WTC11 (cell line): Measurements from ENCODE around the gene DHCR7. TPM values are rescaled to one million over a fixed set of nuclear protein-coding genes. Genes with fewer than 3 reads are reported as not detected.

Experiments
- ATAC-seq: fragments of 200-7000 bp; cut with Tn5 transposase; 2 replicates; pipeline ENCODE4 v1.10.0; 2021; ENCODE audit warnings: mild to moderate bottlenecking, moderate library complexity
- CTCF ChIA-PET: fragments of 300-600 bp; sonication (Branson Sonifier 250); formaldehyde crosslinking; loops from one replicate; lab custom pipeline; 2021; ENCODE audit warnings: antibody characterized with exemption; lab: Charles Lee
- POLR2A ChIA-PET: fragments of 350-600 bp; sonication (Branson Sonifier 250); formaldehyde crosslinking; loops from one replicate; lab custom pipeline; 2021; ENCODE audit warnings: antibody characterized with exemption; lab: Charles Lee
- DNase-seq: peaks from one replicate; pipeline ENCODE4 v3.0.0; 2021; ENCODE audit warnings: low spot score
- H3K27ac Mint-ChIP-seq: 2 replicates; pipeline ENCODE4 v1.8.0; 2021; ENCODE audit warnings: mixed read lengths
- H3K27me3 Mint-ChIP-seq: 2 replicates; pipeline ENCODE4 v1.8.0; 2021; ENCODE audit warnings: low read depth, mild to moderate bottlenecking, moderate library complexity, mixed read lengths
- H3K36me3 Mint-ChIP-seq: 2 replicates; pipeline ENCODE4 v1.8.0; 2021; ENCODE audit warnings: mixed read lengths
- H3K4me1 Mint-ChIP-seq: 2 replicates; pipeline ENCODE4 v1.8.0; 2022; ENCODE audit warnings: mixed read lengths
- H3K4me3 Mint-ChIP-seq: 2 replicates; pipeline ENCODE4 v1.8.0; 2021; ENCODE audit warnings: mild to moderate bottlenecking, moderate library complexity, mixed read lengths
- H3K9me3 Mint-ChIP-seq: 2 replicates; pipeline ENCODE4 v1.8.0; 2021; ENCODE audit warnings: mixed read lengths
- E2F5 ChIP-seq: sonication (generic); formaldehyde crosslinking; IDR thresholded peaks from 2 replicates; pipeline ENCODE4 v1.8.1; 2022; ENCODE audit warnings: mild to moderate bottlenecking, moderate library complexity, missing genetic modification reagents
- EMX1 ChIP-seq: fragments of 250-450 bp; sonication (Bioruptor Pico); IDR thresholded peaks from 2 replicates; pipeline ENCODE4 v1.8.0; 2021; ENCODE audit warnings: mild to moderate bottlenecking
- ERG ChIP-seq: fragments of 250-450 bp; sonication (Bioruptor Pico); IDR thresholded peaks from 2 replicates; pipeline ENCODE4 v1.8.0; 2021; ENCODE audit warnings: mild to moderate bottlenecking
- ESRRA ChIP-seq: sonication (generic); formaldehyde crosslinking; IDR thresholded peaks from 2 replicates; pipeline ENCODE4 v1.8.1; 2022; ENCODE audit warnings: mild to moderate bottlenecking, missing genetic modification reagents, borderline replicate concordance
- GTF2I ChIP-seq: fragments of 250-450 bp; sonication (Bioruptor Pico); conservative IDR thresholded peaks from 2 replicates; pipeline ENCODE4 v1.4.0; 2021; ENCODE audit warnings: mild to moderate bottlenecking
- IRF1 ChIP-seq: sonication (generic); formaldehyde crosslinking; IDR thresholded peaks from 2 replicates; pipeline ENCODE4 v1.8.0; 2023; ENCODE audit warnings: missing genetic modification reagents
- NFE2L1 ChIP-seq: sonication (generic); formaldehyde crosslinking; IDR thresholded peaks from 2 replicates; pipeline ENCODE4 v1.8.1; 2023; ENCODE audit warnings: missing genetic modification reagents
- PRDM15 ChIP-seq: sonication (generic); formaldehyde crosslinking; IDR thresholded peaks from 2 replicates; pipeline ENCODE4 v1.8.0; 2022; ENCODE audit warnings: missing genetic modification reagents
- TEAD4 ChIP-seq: sonication (generic); formaldehyde crosslinking; IDR thresholded peaks from 2 replicates; pipeline ENCODE4 v1.8.0; 2022; ENCODE audit warnings: mild to moderate bottlenecking, missing genetic modification reagents
- TP53 ChIP-seq: sonication (generic); formaldehyde crosslinking; IDR thresholded peaks from 2 replicates; pipeline ENCODE4 v1.8.1; 2023; ENCODE audit warnings: mild to moderate bottlenecking, missing genetic modification reagents
- ZMAT4 ChIP-seq: fragments of 250-450 bp; sonication (Bioruptor Pico); IDR thresholded peaks from 2 replicates; pipeline ENCODE4 v1.9.0; 2021; ENCODE audit warnings: mild to moderate bottlenecking
- ZNF232 ChIP-seq: sonication (generic); formaldehyde crosslinking; IDR thresholded peaks from 2 replicates; pipeline ENCODE4 v1.8.0; 2022; ENCODE audit warnings: mild to moderate bottlenecking, missing genetic modification reagents
- ZNF263 ChIP-seq: sonication (generic); formaldehyde crosslinking; IDR thresholded peaks from 2 replicates; pipeline ENCODE4 v1.8.1; 2022; ENCODE audit warnings: low read depth, mild to moderate bottlenecking, moderate library complexity, missing genetic modification reagents
- ZNF396 ChIP-seq: fragments of 250-450 bp; sonication (Bioruptor Pico); IDR thresholded peaks from 2 replicates; pipeline ENCODE4 v1.8.0; 2021; ENCODE audit warnings: mild to moderate bottlenecking, moderate library complexity, borderline replicate concordance
- ZNF671 ChIP-seq: fragments of 250-450 bp; sonication (Bioruptor Pico); IDR thresholded peaks from 2 replicates; pipeline ENCODE4 v1.8.0; 2021; ENCODE audit warnings: mild to moderate bottlenecking
- total RNA-seq: library from RNA; stranded (reverse); gene quantifications from 3 replicates; pipeline ENCODE4 v1.2.3, GENCODE V29; 2021
- TF ChIP-seq, protein P1 (sequence below): sonication (generic); formaldehyde crosslinking; IDR thresholded peaks from 2 replicates; pipeline ENCODE4 v1.8.0; 2022; ENCODE audit warnings: mild to moderate bottlenecking, missing genetic modification reagents
- TF ChIP-seq, protein P2 (sequence below): fragments of 250-450 bp; sonication (Bioruptor Pico); conservative IDR thresholded peaks from 2 replicates; pipeline ENCODE4 v1.9.0; 2021; ENCODE audit warnings: mild to moderate bottlenecking
- TF ChIP-seq, protein P3 (sequence below): sonication (generic); formaldehyde crosslinking; IDR thresholded peaks from 2 replicates; pipeline ENCODE4 v1.8.1; 2023; ENCODE audit warnings: mild to moderate bottlenecking, missing genetic modification reagents
- TF ChIP-seq, protein P4 (sequence below): sonication (generic); formaldehyde crosslinking; IDR thresholded peaks from 2 replicates; pipeline ENCODE4 v1.8.1; 2023; ENCODE audit warnings: mild to moderate bottlenecking, missing genetic modification reagents, moderate library complexity
- TF ChIP-seq, protein P5 (sequence below): sonication (generic); formaldehyde crosslinking; IDR thresholded peaks from 2 replicates; pipeline ENCODE4 v1.8.0; 2022; ENCODE audit warnings: mild to moderate bottlenecking, missing genetic modification reagents

Gene DHCR7
- total RNA-seq, 1 experiment from 2014 or later, result 104 TPM

- no peak for ATAC-seq
- ChIA-PET CTCF (no interaction called here), POLR2A (no interaction called here)
- Mint-ChIP-seq H3K4me1 (peaks cover 24% of the 10 kb centered on the region), H3K9me3 (peaks cover 7% of the 10 kb centered on the region), H3K27me3 (no peaks in the 10 kb centered on the region), H3K4me3 (no peak overlapping the region), H3K36me3 (peaks cover 62% of the 10 kb centered on the region), H3K27ac (peak overlapping the region; percentile 13; the same call in 1 of the 2 replicates)
- TF ChIP-seq IRF1 (CRISPR knock-in tag) (no peak), PRDM15 (CRISPR knock-in tag) (no peak), ESRRA (no peak), ZNF396 (no peak), GTF2I (no peak), ZMAT4 (CRISPR knock-in tag) (no peak), TEAD4 (CRISPR knock-in tag) (no peak), ZNF232 (CRISPR knock-in tag) (no peak), ZNF263 (CRISPR knock-in tag) (no peak), ERG (CRISPR knock-in tag) (no peak), EMX1 (no peak), E2F5 (no peak), TP53 (CRISPR knock-in tag) (no peak), NFE2L1 (CRISPR knock-in tag) (no peak), ZNF671 (CRISPR knock-in tag) (no peak)
- TF ChIP-seq, protein P1, sequence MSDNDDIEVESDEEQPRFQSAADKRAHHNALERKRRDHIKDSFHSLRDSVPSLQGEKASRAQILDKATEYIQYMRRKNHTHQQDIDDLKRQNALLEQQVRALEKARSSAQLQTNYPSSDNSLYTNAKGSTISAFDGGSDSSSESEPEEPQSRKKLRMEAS (CRISPR knock-in tag), result no peak
- TF ChIP-seq, protein P2, sequence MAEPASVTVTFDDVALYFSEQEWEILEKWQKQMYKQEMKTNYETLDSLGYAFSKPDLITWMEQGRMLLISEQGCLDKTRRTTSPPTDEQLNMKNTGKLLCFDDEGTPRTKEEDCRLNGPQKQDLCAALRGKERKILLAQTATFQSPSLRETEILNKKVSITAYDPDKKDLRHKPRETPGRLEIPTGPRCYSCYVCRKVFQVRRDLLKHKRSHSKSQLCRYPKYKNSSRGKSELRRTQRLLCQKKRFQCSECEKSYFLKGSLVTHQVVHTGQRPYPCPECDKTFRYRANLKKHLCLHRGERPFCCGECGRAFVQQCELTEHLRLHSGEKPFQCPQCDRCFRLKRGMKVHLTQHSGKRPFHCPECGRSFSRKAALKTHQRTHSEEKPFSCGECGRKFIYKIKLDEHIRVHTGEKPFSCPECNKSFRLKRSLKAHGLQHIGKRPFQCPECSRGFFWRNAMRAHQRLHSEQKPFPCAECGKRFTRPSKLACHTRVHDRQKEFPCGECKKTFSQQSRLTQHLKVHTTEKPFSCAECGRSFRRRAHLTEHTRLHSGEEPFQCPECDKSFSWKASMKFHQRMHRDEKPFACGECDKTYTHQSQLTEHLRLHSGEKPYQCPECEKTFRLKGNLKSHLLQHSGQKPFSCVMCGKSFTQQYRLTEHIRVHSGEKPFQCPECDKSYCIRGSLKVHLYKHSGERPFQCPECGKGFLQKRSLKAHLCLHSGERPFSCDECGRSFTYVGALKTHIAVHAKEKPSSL (CRISPR knock-in tag), result no peak
- TF ChIP-seq, protein P3, sequence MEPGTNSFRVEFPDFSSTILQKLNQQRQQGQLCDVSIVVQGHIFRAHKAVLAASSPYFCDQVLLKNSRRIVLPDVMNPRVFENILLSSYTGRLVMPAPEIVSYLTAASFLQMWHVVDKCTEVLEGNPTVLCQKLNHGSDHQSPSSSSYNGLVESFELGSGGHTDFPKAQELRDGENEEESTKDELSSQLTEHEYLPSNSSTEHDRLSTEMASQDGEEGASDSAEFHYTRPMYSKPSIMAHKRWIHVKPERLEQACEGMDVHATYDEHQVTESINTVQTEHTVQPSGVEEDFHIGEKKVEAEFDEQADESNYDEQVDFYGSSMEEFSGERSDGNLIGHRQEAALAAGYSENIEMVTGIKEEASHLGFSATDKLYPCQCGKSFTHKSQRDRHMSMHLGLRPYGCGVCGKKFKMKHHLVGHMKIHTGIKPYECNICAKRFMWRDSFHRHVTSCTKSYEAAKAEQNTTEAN (CRISPR knock-in tag), result no peak
- TF ChIP-seq, protein P4, sequence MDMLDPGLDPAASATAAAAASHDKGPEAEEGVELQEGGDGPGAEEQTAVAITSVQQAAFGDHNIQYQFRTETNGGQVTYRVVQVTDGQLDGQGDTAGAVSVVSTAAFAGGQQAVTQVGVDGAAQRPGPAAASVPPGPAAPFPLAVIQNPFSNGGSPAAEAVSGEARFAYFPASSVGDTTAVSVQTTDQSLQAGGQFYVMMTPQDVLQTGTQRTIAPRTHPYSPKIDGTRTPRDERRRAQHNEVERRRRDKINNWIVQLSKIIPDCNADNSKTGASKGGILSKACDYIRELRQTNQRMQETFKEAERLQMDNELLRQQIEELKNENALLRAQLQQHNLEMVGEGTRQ (CRISPR knock-in tag), result no peak
- TF ChIP-seq, protein P5, sequence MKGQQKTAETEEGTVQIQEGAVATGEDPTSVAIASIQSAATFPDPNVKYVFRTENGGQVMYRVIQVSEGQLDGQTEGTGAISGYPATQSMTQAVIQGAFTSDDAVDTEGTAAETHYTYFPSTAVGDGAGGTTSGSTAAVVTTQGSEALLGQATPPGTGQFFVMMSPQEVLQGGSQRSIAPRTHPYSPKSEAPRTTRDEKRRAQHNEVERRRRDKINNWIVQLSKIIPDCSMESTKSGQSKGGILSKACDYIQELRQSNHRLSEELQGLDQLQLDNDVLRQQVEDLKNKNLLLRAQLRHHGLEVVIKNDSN (CRISPR knock-in tag), result no peak
- no peak for DNase-seq
Observed at GRCh38 chr11:71444811-71445210, 3.4 kb downstream of the DHCR7 start.
